Neural cell (in vitro differentiated cells): ENCODE measurements around the gene SLC22A23. TPM values are rescaled to one million over a fixed set of nuclear protein-coding genes. Genes with fewer than 3 reads are reported as not detected.

Experiments used
- H2AFZ ChIP-seq: fragments of 200-600, 300-800 bp; sonication (generic), shearing (Covaris generic); 2 replicates; pipeline ENCODE4 v1.6.0; 2014; ENCODE audit warnings: low read depth, mild to moderate bottlenecking, antibody characterized with exemption, low read length, moderate library complexity
- H3F3A ChIP-seq: fragments of 200-600 bp; shearing (Covaris generic); 2 replicates; pipeline ENCODE4 v1.6.1; 2016; ENCODE audit warnings: mild to moderate bottlenecking, moderate library complexity, mixed read lengths, antibody characterized with exemption, low read length; ENCODE audit not compliant: insufficient read depth, poor library complexity, severe bottlenecking
- H3K27ac ChIP-seq: fragments of 200-600, 300-800 bp; sonication (generic), shearing (Covaris generic); 2 replicates; pipeline ENCODE4 v1.5.1; 2014; ENCODE audit warnings: mild to moderate bottlenecking, low read length, moderate library complexity
- H3K27me3 ChIP-seq: fragments of 300-800, 200-600 bp; sonication (generic), shearing (Covaris generic); 2 replicates; pipeline ENCODE4 v1.6.0; 2014; ENCODE audit warnings: mild to moderate bottlenecking, low read depth, low read length, moderate library complexity; ENCODE audit not compliant: insufficient read depth
- H3K36me3 ChIP-seq: fragments of 300-800, 200-600 bp; sonication (generic), shearing (Covaris generic); 2 replicates; pipeline ENCODE4 v1.5.1; 2014; ENCODE audit warnings: mild to moderate bottlenecking, antibody characterized with exemption, low read length, moderate library complexity; ENCODE audit not compliant: insufficient read depth
- H3K4me2 ChIP-seq: fragments of 300-800, 200-600 bp; sonication (generic), shearing (Covaris generic); 2 replicates; pipeline ENCODE4 v1.6.0; 2014; ENCODE audit warnings: mild to moderate bottlenecking, low read length
- H3K4me3 ChIP-seq: fragments of 300-800, 200-600 bp; sonication (generic), shearing (Covaris generic); 2 replicates; pipeline ENCODE4 v1.5.1; 2014; ENCODE audit warnings: mild to moderate bottlenecking, low read length, moderate library complexity
- H3K79me2 ChIP-seq: fragments of 200-600 bp; shearing (Covaris generic); replicated peaks from 2 replicates; pipeline ENCODE4 v1.6.0; 2014; ENCODE audit warnings: mild to moderate bottlenecking, low read length, moderate library complexity; ENCODE audit not compliant: insufficient read depth
- H3K9ac ChIP-seq: fragments of 300-800, 200-600 bp; sonication (generic), shearing (Covaris generic); 2 replicates; pipeline ENCODE4 v1.6.1; 2016; ENCODE audit warnings: mild to moderate bottlenecking, low read length, mixed read lengths
- H3K9me2 ChIP-seq: fragments of 200-600 bp; shearing (Covaris generic); 2 replicates; pipeline ENCODE4 v1.6.1; 2016; ENCODE audit warnings: mild to moderate bottlenecking, low read length, mixed read lengths; ENCODE audit not compliant: insufficient read depth
- H3K9me3 ChIP-seq: fragments of 200-600, 300-800 bp; sonication (generic), shearing (Covaris generic); 2 replicates; pipeline ENCODE4 v1.6.1; 2016; ENCODE audit warnings: mild to moderate bottlenecking, mixed run types, low read length, moderate library complexity, mixed read lengths
- H4K20me1 ChIP-seq: fragments of 200-600 bp; shearing (Covaris generic); 2 replicates; pipeline ENCODE4 v1.6.1; 2016; ENCODE audit warnings: mild to moderate bottlenecking, mixed run types; ENCODE audit not compliant: insufficient read depth
- EP300 ChIP-seq: fragments of 450-650 bp; conservative IDR thresholded peaks from 2 replicates; pipeline ENCODE4 v1.6.1; 2014; ENCODE audit warnings: antibody characterized with exemption, mild to moderate bottlenecking, moderate library complexity; ENCODE audit not compliant: poor library complexity, severe bottlenecking
- EZH2 ChIP-seq: fragments of 200-600, 300-800 bp; shearing (Covaris generic), sonication (generic); IDR thresholded peaks from 2 replicates; pipeline ENCODE4 v1.6.1; 2014; ENCODE audit warnings: antibody characterized with exemption, low read length, borderline replicate concordance, mild to moderate bottlenecking; ENCODE audit not compliant: insufficient read depth, poor library complexity, severe bottlenecking
- MXI1 ChIP-seq: fragments of 450-650 bp; conservative IDR thresholded peaks from 2 replicates; pipeline ENCODE4 v1.6.1; 2014; ENCODE audit warnings: antibody characterized with exemption, mild to moderate bottlenecking; ENCODE audit not compliant: poor library complexity, severe bottlenecking
- POLR2AphosphoS5 ChIP-seq: IDR thresholded peaks from 2 replicates; pipeline ENCODE4 v1.6.1; 2012
- RAD21 ChIP-seq: fragments of 450-650 bp; conservative IDR thresholded peaks from 2 replicates; pipeline ENCODE4 v1.6.1; 2014; ENCODE audit warnings: antibody characterized with exemption, mild to moderate bottlenecking, moderate library complexity
- SMC3 ChIP-seq: fragments of 450-650 bp; conservative IDR thresholded peaks from 2 replicates; pipeline ENCODE4 v1.6.1; 2014; ENCODE audit warnings: antibody characterized with exemption, mild to moderate bottlenecking, moderate library complexity; ENCODE audit not compliant: poor library complexity
- TAF1 ChIP-seq: IDR thresholded peaks from 2 replicates; pipeline ENCODE4 v1.6.1; 2012; ENCODE audit warnings: low read depth
- polyA plus RNA-seq: library from polyadenylated mRNA; depleted of rRNA; stranded (reverse); fragments of >200 nt; gene quantifications from 2 replicates; pipeline ENCODE4 v1.2.3, GENCODE V29; 2014
- TF ChIP-seq, protein P1 (sequence below): IDR thresholded peaks from 2 replicates; pipeline ENCODE4 v1.6.1; 2012; ENCODE audit warnings: borderline replicate concordance
- TF ChIP-seq, protein P2 (sequence below): fragments of 450-650 bp; IDR thresholded peaks from 2 replicates; pipeline ENCODE4 v1.5.1; 2014; ENCODE audit warnings: antibody characterized with exemption, mild to moderate bottlenecking, moderate library complexity; ENCODE audit not compliant: poor library complexity, severe bottlenecking

The SLC22A23 gene
- polyA plus RNA-seq, 1 donor from 2014 or later = 8.8 TPM

DNA sequence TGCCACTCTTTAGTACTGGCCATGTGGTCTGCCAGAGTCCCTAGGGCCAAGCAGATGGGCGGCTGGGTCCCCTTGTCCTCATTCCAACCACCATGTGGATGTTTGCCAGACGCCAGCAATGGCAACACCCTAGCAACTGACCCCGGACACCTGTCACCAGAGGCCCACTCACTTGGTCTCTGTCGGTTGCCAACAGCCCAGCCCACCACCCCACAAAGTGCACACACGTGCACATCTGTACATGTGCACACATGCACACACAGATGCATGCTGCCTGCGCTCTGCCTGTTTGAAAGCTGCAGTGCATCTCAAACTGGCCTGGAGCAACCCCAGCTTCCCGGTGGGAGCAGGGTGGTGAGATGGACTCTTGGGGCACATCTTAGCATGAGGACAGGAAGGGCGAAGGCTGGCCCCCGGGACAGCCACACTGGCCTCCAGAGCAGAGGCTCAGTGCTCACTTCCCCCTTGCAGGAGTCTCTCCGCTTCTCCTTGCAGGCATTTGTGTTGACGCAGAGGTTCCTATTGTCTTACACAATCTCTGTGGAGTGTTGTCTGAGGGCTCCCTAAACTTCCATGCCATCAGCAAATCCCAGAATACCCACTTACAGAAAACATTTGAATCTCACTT, 144.1 kb downstream of the SLC22A23 start:
- no peak overlapping the region for H3K4me2 ChIP-seq
- no peaks in the 10 kb centered on the region for H3K36me3 ChIP-seq
- no peaks in the 10 kb centered on the region for H3K9me2 ChIP-seq
- no peaks in the 10 kb centered on the region for H3F3A ChIP-seq
- H3K27ac ChIP-seq = no peak overlapping the region
- no peak overlapping the region for H2AFZ ChIP-seq
- H3K9ac ChIP-seq = no peak overlapping the region
- no peaks in the 10 kb centered on the region for H3K27me3 ChIP-seq
- H3K79me2 ChIP-seq = no peaks in the 10 kb centered on the region
- H4K20me1 ChIP-seq = no peaks in the 10 kb centered on the region
- no peaks in the 10 kb centered on the region for H3K9me3 ChIP-seq
- H3K4me3 ChIP-seq = no peak overlapping the region
- no peak for TF ChIP-seq POLR2AphosphoS5
- TF ChIP-seq, protein P1, sequence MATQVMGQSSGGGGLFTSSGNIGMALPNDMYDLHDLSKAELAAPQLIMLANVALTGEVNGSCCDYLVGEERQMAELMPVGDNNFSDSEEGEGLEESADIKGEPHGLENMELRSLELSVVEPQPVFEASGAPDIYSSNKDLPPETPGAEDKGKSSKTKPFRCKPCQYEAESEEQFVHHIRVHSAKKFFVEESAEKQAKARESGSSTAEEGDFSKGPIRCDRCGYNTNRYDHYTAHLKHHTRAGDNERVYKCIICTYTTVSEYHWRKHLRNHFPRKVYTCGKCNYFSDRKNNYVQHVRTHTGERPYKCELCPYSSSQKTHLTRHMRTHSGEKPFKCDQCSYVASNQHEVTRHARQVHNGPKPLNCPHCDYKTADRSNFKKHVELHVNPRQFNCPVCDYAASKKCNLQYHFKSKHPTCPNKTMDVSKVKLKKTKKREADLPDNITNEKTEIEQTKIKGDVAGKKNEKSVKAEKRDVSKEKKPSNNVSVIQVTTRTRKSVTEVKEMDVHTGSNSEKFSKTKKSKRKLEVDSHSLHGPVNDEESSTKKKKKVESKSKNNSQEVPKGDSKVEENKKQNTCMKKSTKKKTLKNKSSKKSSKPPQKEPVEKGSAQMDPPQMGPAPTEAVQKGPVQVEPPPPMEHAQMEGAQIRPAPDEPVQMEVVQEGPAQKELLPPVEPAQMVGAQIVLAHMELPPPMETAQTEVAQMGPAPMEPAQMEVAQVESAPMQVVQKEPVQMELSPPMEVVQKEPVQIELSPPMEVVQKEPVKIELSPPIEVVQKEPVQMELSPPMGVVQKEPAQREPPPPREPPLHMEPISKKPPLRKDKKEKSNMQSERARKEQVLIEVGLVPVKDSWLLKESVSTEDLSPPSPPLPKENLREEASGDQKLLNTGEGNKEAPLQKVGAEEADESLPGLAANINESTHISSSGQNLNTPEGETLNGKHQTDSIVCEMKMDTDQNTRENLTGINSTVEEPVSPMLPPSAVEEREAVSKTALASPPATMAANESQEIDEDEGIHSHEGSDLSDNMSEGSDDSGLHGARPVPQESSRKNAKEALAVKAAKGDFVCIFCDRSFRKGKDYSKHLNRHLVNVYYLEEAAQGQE = no peak
- TF ChIP-seq EZH2 = no peak
- TF ChIP-seq RAD21 = no peak
- TF ChIP-seq MXI1 = no peak
- no peak for TF ChIP-seq EP300
- TF ChIP-seq TAF1 = no peak
- TF ChIP-seq SMC3 = no peak
- TF ChIP-seq, protein P2, sequence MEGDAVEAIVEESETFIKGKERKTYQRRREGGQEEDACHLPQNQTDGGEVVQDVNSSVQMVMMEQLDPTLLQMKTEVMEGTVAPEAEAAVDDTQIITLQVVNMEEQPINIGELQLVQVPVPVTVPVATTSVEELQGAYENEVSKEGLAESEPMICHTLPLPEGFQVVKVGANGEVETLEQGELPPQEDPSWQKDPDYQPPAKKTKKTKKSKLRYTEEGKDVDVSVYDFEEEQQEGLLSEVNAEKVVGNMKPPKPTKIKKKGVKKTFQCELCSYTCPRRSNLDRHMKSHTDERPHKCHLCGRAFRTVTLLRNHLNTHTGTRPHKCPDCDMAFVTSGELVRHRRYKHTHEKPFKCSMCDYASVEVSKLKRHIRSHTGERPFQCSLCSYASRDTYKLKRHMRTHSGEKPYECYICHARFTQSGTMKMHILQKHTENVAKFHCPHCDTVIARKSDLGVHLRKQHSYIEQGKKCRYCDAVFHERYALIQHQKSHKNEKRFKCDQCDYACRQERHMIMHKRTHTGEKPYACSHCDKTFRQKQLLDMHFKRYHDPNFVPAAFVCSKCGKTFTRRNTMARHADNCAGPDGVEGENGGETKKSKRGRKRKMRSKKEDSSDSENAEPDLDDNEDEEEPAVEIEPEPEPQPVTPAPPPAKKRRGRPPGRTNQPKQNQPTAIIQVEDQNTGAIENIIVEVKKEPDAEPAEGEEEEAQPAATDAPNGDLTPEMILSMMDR = no peak

GRCh38 chr6:3311826-3312225, 145.0 kb downstream of the SLC22A23 start:
- no peak overlapping the region for H3K27ac ChIP-seq
- H3K9me2 ChIP-seq = no peaks in the 10 kb centered on the region
- H3K36me3 ChIP-seq = peaks cover 4% of the 10 kb centered on the region
- H2AFZ ChIP-seq = no peak overlapping the region
- H3K4me2 ChIP-seq = no peak overlapping the region
- no peaks in the 10 kb centered on the region for H3K9me3 ChIP-seq
- H3K79me2 ChIP-seq = no peaks in the 10 kb centered on the region
- no peaks in the 10 kb centered on the region for H3K27me3 ChIP-seq
- H3K9ac ChIP-seq = no peak overlapping the region
- H4K20me1 ChIP-seq = no peaks in the 10 kb centered on the region
- TF ChIP-seq EP300 (no peak), EZH2 (no peak), MXI1 (no peak)
- TF ChIP-seq, protein P2 = no peak
- TF ChIP-seq, protein P1 = no peak
- no peak overlapping the region for H3K4me3 ChIP-seq
- H3F3A ChIP-seq = no peaks in the 10 kb centered on the region
